ENCODE measurements around the gene CRYM.
"Not testable (repeated sequence)": the region's sequence is repeated elsewhere in the genome, so short reads cannot be mapped to it uniquely, and the experiment has no call there.

CRYM gene

GRCh38 chr16:21277927-21278706, at the start of gene CRYM:
Gene CRYM, minus strand, starts transcription at chr16:21278290. Its CDS starts 39 bp downstream, at chr16:21278251.
- peak; percentile 78 for TF ChIP-seq CTCF (IDR thresholded peaks at IDR 0.05; ENCODE audit: control insufficient read depth, insufficient read depth, low read depth, low read length, missing control alignments)
- no peak for DNase-seq (ENCODE audit: low read depth)

GRCh38 chr16:21327046-21327445, 49.0 kb upstream of the CRYM start:
- no peak for TF ChIP-seq CTCF (IDR thresholded peaks at IDR 0.05; ENCODE audit: control insufficient read depth, insufficient read depth, low read depth, low read length, missing control alignments)
- no peak overlapping the region for H3K4me3 ChIP-seq (ENCODE audit: control insufficient read depth, low read depth, low read length)
- DNase-seq (ENCODE audit: low read depth): no peak

More at GRCh38 chr16:21277927-21278706, at the start of gene CRYM:
- peak within 1 kb of the TSS; percentile 35 for H3K4me3 ChIP-seq (ENCODE audit: control insufficient read depth, low read depth, low read length)

- no peak for TF ChIP-seq CTCF (IDR thresholded peaks at IDR 0.05; ENCODE audit: control insufficient read depth, insufficient read depth, low read depth, low read length, missing control alignments)
- no peak for DNase-seq (ENCODE audit: low read depth)
- H3K4me3 ChIP-seq (ENCODE audit: control insufficient read depth, low read depth, low read length): no peak overlapping the region
These were observed 48.4 kb upstream of the CRYM start for GRCh38 chr16:21326459-21326858.

- DNase-seq (ENCODE audit: low read depth): no peak
- H3K4me3 ChIP-seq (ENCODE audit: control insufficient read depth, low read depth, low read length): no peak overlapping the region
- no peak for TF ChIP-seq CTCF (IDR thresholded peaks at IDR 0.05; ENCODE audit: control insufficient read depth, insufficient read depth, low read depth, low read length, missing control alignments)
These were observed 46.2 kb upstream of the CRYM start for GRCh38 chr16:21324267-21324666.

- not testable (repeated sequence) for H3K4me3 ChIP-seq (ENCODE audit: control insufficient read depth, low read depth, low read length); DNase-seq (ENCODE audit: low read depth)
These were observed 44.2 kb upstream of the CRYM start for GRCh38 chr16:21322251-21322650.

GRCh38 chr16:21321736-21322135, 43.6 kb upstream of the CRYM start:
- TF ChIP-seq CTCF (IDR thresholded peaks at IDR 0.05; ENCODE audit: control insufficient read depth, insufficient read depth, low read depth, low read length, missing control alignments): no peak
- no peak overlapping the region for H3K4me3 ChIP-seq (ENCODE audit: control insufficient read depth, low read depth, low read length)
- no peak for DNase-seq (ENCODE audit: low read depth)

- TF ChIP-seq CTCF (IDR thresholded peaks at IDR 0.05; ENCODE audit: control insufficient read depth, insufficient read depth, low read depth, low read length, missing control alignments): no peak
- no peak overlapping the region for H3K4me3 ChIP-seq (ENCODE audit: control insufficient read depth, low read depth, low read length)
- no peak for DNase-seq (ENCODE audit: low read depth)
These were observed 36.2 kb upstream of the CRYM start for GRCh38 chr16:21314339-21314738.

GRCh38 chr16:21312863-21313372, 34.8 kb upstream of the CRYM start:
- H3K4me3 ChIP-seq (ENCODE audit: control insufficient read depth, low read depth, low read length); DNase-seq (ENCODE audit: low read depth): not testable (repeated sequence)

- DNase-seq (ENCODE audit: low read depth); H3K4me3 ChIP-seq (ENCODE audit: control insufficient read depth, low read depth, low read length): not testable (repeated sequence)
These were observed 34.0 kb upstream of the CRYM start for GRCh38 chr16:21312046-21312445.

GRCh38 chr16:21306712-21307111, 28.6 kb upstream of the CRYM start:
- H3K4me3 ChIP-seq (ENCODE audit: control insufficient read depth, low read depth, low read length); DNase-seq (ENCODE audit: low read depth): not testable (repeated sequence)
